HepG2 (cell line): Measurements from ENCODE around the gene EPB41L2. TPM values are rescaled to one million over a fixed set of nuclear protein-coding genes. Genes with fewer than 3 reads are reported as not detected.

ENCODE experiments used
- CCDC6 ChIP-seq: sonication (generic); formaldehyde crosslinking; IDR thresholded peaks from 2 replicates; pipeline ENCODE4 v1.8.1; 2022; ENCODE audit warnings: mild to moderate bottlenecking, missing genetic modification reagents, moderate library complexity
- CREB1 ChIP-seq, 2 experiments: fragments of 450-650 bp in 1 of 2; IDR thresholded peaks; 2 replicates each; pipeline ENCODE4 v1.6.1; 2016 to 2017; ENCODE audit warnings: control low read depth in 1 of 2, mild to moderate bottlenecking in 1 of 2, missing compliant biosample characterization in 1 of 2, missing genetic modification characterization in 1 of 2
- KAT7 ChIP-seq: IDR thresholded peaks from 2 replicates; pipeline ENCODE4 v1.6.1; 2018; ENCODE audit warnings: borderline replicate concordance, missing compliant biosample characterization
- NONO ChIP-seq, 2 experiments: fragments of 450-650 bp in 1 of 2; sonication (generic) in 1 of 2; formaldehyde crosslinking in 1 of 2; IDR thresholded peaks in 1 of 2; conservative IDR thresholded peaks in 1 of 2; 2 replicates each; pipeline versions ENCODE4 v1.6.1 to v1.8.0; 2017 to 2022; ENCODE audit warnings: mild to moderate bottlenecking in 1 of 2, missing genetic modification reagents in 1 of 2, moderate library complexity in 1 of 2
- SCMH1 ChIP-seq: sonication (generic); formaldehyde crosslinking; IDR thresholded peaks from 2 replicates; pipeline ENCODE4 v1.9.0; 2021; ENCODE audit warnings: missing genetic modification reagents, mild to moderate bottlenecking, borderline replicate concordance
- ZBTB40 ChIP-seq, 2 experiments: fragments of 450-650 bp in 1 of 2; sonication (generic) in 1 of 2; formaldehyde crosslinking in 1 of 2; IDR thresholded peaks; 2 replicates each; pipeline versions ENCODE4 v1.6.1 to v1.8.0; 2016 to 2022; ENCODE audit warnings: antibody characterized with exemption in 1 of 2, mild to moderate bottlenecking in 1 of 2, missing genetic modification reagents in 1 of 2
- ZFY ChIP-seq: sonication (generic); formaldehyde crosslinking; IDR thresholded peaks from 2 replicates; pipeline ENCODE4 v1.4.0; 2020; ENCODE audit warnings: missing genetic modification reagents
- ZMYM2 ChIP-seq: sonication (generic); formaldehyde crosslinking; IDR thresholded peaks from 2 replicates; pipeline ENCODE4 v1.8.0; 2022; ENCODE audit warnings: mild to moderate bottlenecking, missing genetic modification reagents
- ZSCAN25 ChIP-seq: sonication (generic); formaldehyde crosslinking; IDR thresholded peaks from 2 replicates; pipeline ENCODE4 v1.8.0; 2022; ENCODE audit warnings: mild to moderate bottlenecking, missing genetic modification reagents
- polyA plus RNA-seq, 8 experiments: library from polyadenylated mRNA; depleted of rRNA in 3 of 8; stranded (reverse) in 7 of 8; unstranded in 1 of 8; fragments of >200 nt; fragmentation: Illumina TruSeq in 4 of 8; extraction: Trizol in 4 of 8; gene quantifications; 2 replicates each; pipeline versions ENCODE4 v1.2.1 to v1.2.3, GENCODE V29; 2011 to 2016; ENCODE audit warnings: low read depth in 4 of 8, missing spikeins in 1 of 8, mixed read lengths in 1 of 8; ENCODE audit not compliant: insufficient read depth in 1 of 8
- total RNA-seq, 5 experiments: library from RNA; depleted of rRNA; stranded (reverse); fragments of >200 nt; fragmentation: Illumina TruSeq; extraction: Trizol; gene quantifications; 2 replicates each; pipeline ENCODE4 v1.2.3, GENCODE V29; 2016; ENCODE audit warnings: low read depth in 1 of 5
- TF ChIP-seq, protein P1 (sequence below): IDR thresholded peaks from 2 replicates; pipeline ENCODE4 v1.4.0; 2020; ENCODE audit warnings: mild to moderate bottlenecking, missing genetic modification reagents
- TF ChIP-seq, protein P2 (sequence below): sonication (generic); formaldehyde crosslinking; IDR thresholded peaks from 2 replicates; pipeline ENCODE4 v1.8.1; 2023; ENCODE audit warnings: mild to moderate bottlenecking, missing genetic modification reagents

The EPB41L2 gene
- total and polyA plus RNA-seq, 2 of the 13 experiments (the other 11 are each of a cell fraction or from before 2014, with no cell fraction given) = 41.7 to 56.4 TPM

- TF ChIP-seq, protein P1, sequence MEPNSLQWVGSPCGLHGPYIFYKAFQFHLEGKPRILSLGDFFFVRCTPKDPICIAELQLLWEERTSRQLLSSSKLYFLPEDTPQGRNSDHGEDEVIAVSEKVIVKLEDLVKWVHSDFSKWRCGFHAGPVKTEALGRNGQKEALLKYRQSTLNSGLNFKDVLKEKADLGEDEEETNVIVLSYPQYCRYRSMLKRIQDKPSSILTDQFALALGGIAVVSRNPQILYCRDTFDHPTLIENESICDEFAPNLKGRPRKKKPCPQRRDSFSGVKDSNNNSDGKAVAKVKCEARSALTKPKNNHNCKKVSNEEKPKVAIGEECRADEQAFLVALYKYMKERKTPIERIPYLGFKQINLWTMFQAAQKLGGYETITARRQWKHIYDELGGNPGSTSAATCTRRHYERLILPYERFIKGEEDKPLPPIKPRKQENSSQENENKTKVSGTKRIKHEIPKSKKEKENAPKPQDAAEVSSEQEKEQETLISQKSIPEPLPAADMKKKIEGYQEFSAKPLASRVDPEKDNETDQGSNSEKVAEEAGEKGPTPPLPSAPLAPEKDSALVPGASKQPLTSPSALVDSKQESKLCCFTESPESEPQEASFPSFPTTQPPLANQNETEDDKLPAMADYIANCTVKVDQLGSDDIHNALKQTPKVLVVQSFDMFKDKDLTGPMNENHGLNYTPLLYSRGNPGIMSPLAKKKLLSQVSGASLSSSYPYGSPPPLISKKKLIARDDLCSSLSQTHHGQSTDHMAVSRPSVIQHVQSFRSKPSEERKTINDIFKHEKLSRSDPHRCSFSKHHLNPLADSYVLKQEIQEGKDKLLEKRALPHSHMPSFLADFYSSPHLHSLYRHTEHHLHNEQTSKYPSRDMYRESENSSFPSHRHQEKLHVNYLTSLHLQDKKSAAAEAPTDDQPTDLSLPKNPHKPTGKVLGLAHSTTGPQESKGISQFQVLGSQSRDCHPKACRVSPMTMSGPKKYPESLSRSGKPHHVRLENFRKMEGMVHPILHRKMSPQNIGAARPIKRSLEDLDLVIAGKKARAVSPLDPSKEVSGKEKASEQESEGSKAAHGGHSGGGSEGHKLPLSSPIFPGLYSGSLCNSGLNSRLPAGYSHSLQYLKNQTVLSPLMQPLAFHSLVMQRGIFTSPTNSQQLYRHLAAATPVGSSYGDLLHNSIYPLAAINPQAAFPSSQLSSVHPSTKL (CRISPR knock-in tag) = peak; percentile 85
- no peak for TF ChIP-seq ZBTB40 (IDR thresholded peaks at IDR 0.05)
- no peak; the same call in 1 of the 2 replicates for TF ChIP-seq ZBTB40 (CRISPR knock-in tag; IDR thresholded peaks at IDR 0.05)
- TF ChIP-seq KAT7 (CRISPR knock-in tag) = no peak
- no peak for TF ChIP-seq ZSCAN25
- TF ChIP-seq, protein P2, sequence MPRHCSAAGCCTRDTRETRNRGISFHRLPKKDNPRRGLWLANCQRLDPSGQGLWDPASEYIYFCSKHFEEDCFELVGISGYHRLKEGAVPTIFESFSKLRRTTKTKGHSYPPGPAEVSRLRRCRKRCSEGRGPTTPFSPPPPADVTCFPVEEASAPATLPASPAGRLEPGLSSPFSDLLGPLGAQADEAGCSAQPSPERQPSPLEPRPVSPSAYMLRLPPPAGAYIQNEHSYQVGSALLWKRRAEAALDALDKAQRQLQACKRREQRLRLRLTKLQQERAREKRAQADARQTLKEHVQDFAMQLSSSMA (CRISPR knock-in tag) = no peak
- TF ChIP-seq NONO (IDR thresholded peaks at IDR 0.05) = no peak
- peak; percentile 71 for TF ChIP-seq NONO (CRISPR knock-in tag; conservative IDR thresholded peaks at IDR 0.05)
- no peak for TF ChIP-seq CCDC6 (CRISPR knock-in tag)
- TF ChIP-seq ZMYM2 = 0 out of 2 replicates have a peak, but pooled peaks have one; percentile 38
- TF ChIP-seq ZFY (CRISPR knock-in tag) = no peak
- no peak for TF ChIP-seq CREB1 (IDR thresholded peaks at IDR 0.05)
- no peak for TF ChIP-seq CREB1 (CRISPR knock-in tag; IDR thresholded peaks at IDR 0.05)
- TF ChIP-seq SCMH1 (CRISPR knock-in tag) = no peak
These were observed 228.4 kb downstream of the EPB41L2 start (continued) for GRCh38 chr6:130834482-130835251.
